HEK293 (cell line): Measurements from ENCODE around the gene TMEM88.

Experiments
- GLI4 ChIP-seq: fragments of 450-650 bp; formaldehyde crosslinking; IDR thresholded peaks from 2 replicates; pipeline ENCODE4 v1.5.1; 2016; ENCODE audit warnings: missing biosample characterization, missing genetic modification characterization
- HOXA7 ChIP-seq: sonication (generic); formaldehyde crosslinking; IDR thresholded peaks from 2 replicates; pipeline ENCODE4 v1.8.1; 2022; ENCODE audit warnings: missing genetic modification reagents, borderline replicate concordance
- KLF8 ChIP-seq: fragments of 450-650 bp; formaldehyde crosslinking; IDR thresholded peaks from 2 replicates; pipeline ENCODE4 v1.5.1; 2016; ENCODE audit warnings: missing biosample characterization, missing genetic modification characterization
- KLF9 ChIP-seq: fragments of 450-650 bp; formaldehyde crosslinking; IDR thresholded peaks from 2 replicates; pipeline ENCODE4 v1.5.1; 2016; ENCODE audit warnings: missing biosample characterization, missing genetic modification characterization, low read depth
- MZF1 ChIP-seq: fragments of 450-650 bp; formaldehyde crosslinking; IDR thresholded peaks from 2 replicates; pipeline ENCODE4 v1.5.1; 2017; ENCODE audit warnings: missing biosample characterization, missing genetic modification characterization, borderline replicate concordance
- SETDB1 ChIP-seq: IDR thresholded peaks from one replicate; pipeline ENCODE4 v1.6.1; 2017; ENCODE audit warnings: mild to moderate bottlenecking, low read length, moderate library complexity, mixed read lengths; ENCODE audit not compliant: insufficient read length
- ZBTB21 ChIP-seq: fragments of 450-650 bp; formaldehyde crosslinking; IDR thresholded peaks from 2 replicates; pipeline ENCODE4 v1.5.1; 2017; ENCODE audit warnings: missing biosample characterization, missing genetic modification characterization
- ZFP41 ChIP-seq: fragments of 450-650 bp; formaldehyde crosslinking; IDR thresholded peaks from 2 replicates; pipeline ENCODE4 v1.5.1; 2016; ENCODE audit warnings: missing biosample characterization, missing genetic modification characterization, borderline replicate concordance
- ZNF138 ChIP-seq: fragments of 450-650 bp; formaldehyde crosslinking; IDR thresholded peaks from 2 replicates; pipeline ENCODE4 v1.5.1; 2016; ENCODE audit warnings: missing biosample characterization, missing genetic modification characterization, borderline replicate concordance
- ZNF214 ChIP-seq: fragments of 450-650 bp; formaldehyde crosslinking; IDR thresholded peaks from 2 replicates; pipeline ENCODE4 v1.5.1; 2017; ENCODE audit warnings: missing biosample characterization, mild to moderate bottlenecking, missing genetic modification characterization, borderline replicate concordance
- ZNF558 ChIP-seq: fragments of 450-650 bp; formaldehyde crosslinking; IDR thresholded peaks from 2 replicates; pipeline ENCODE4 v1.5.1; 2016; ENCODE audit warnings: missing biosample characterization, missing genetic modification characterization
- ZNF626 ChIP-seq: fragments of 450-650 bp; sonication (Bioruptor Pico); formaldehyde crosslinking; IDR thresholded peaks from 2 replicates; pipeline ENCODE4 v1.5.1; 2018; ENCODE audit warnings: missing biosample characterization, missing genetic modification characterization, inconsistent platforms
- ZNF670 ChIP-seq: fragments of 450-650 bp; formaldehyde crosslinking; IDR thresholded peaks from 2 replicates; pipeline ENCODE4 v1.5.1; 2016; ENCODE audit warnings: missing biosample characterization, missing genetic modification characterization, low read depth
- ZNF707 ChIP-seq: fragments of 450-650 bp; formaldehyde crosslinking; IDR thresholded peaks from 2 replicates; pipeline ENCODE4 v1.5.1; 2016; ENCODE audit warnings: missing biosample characterization, missing genetic modification characterization
- ZNF791 ChIP-seq: fragments of 450-650 bp; formaldehyde crosslinking; IDR thresholded peaks from 2 replicates; pipeline ENCODE4 v1.5.1; 2016; ENCODE audit warnings: missing biosample characterization, missing genetic modification characterization
- TF ChIP-seq, protein P1 (sequence below): fragments of 450-650 bp; formaldehyde crosslinking; IDR thresholded peaks from 2 replicates; pipeline ENCODE4 v1.5.1; 2017; ENCODE audit warnings: missing biosample characterization, missing genetic modification characterization
- TF ChIP-seq, protein P2 (sequence below): fragments of 450-650 bp; formaldehyde crosslinking; IDR thresholded peaks from 2 replicates; pipeline ENCODE4 v1.5.1; 2017; ENCODE audit warnings: missing biosample characterization, missing genetic modification characterization
- TF ChIP-seq, protein P3 (sequence below): fragments of 450-650 bp; formaldehyde crosslinking; IDR thresholded peaks from 2 replicates; pipeline ENCODE4 v1.5.1; 2016; ENCODE audit warnings: missing biosample characterization, missing genetic modification characterization
- TF ChIP-seq, protein P4 (sequence below): fragments of 450-650 bp; formaldehyde crosslinking; IDR thresholded peaks from 2 replicates; pipeline ENCODE4 v1.5.0; 2017; ENCODE audit warnings: missing biosample characterization, missing genetic modification characterization, borderline replicate concordance
- TF ChIP-seq, protein P5 (sequence below): fragments of 450-650 bp; formaldehyde crosslinking; IDR thresholded peaks from 2 replicates; pipeline ENCODE4 v1.5.1; 2016; ENCODE audit warnings: missing biosample characterization, missing genetic modification characterization, borderline replicate concordance
- TF ChIP-seq, protein P6 (sequence below): fragments of 450-650 bp; formaldehyde crosslinking; IDR thresholded peaks from 2 replicates; pipeline ENCODE4 v1.5.1; 2016; ENCODE audit warnings: missing biosample characterization, missing genetic modification characterization
- TF ChIP-seq, protein P7 (sequence below): fragments of 450-650 bp; formaldehyde crosslinking; IDR thresholded peaks from 2 replicates; pipeline ENCODE4 v1.5.1; 2016; ENCODE audit warnings: missing biosample characterization, missing genetic modification characterization

TMEM88 gene

DNA sequence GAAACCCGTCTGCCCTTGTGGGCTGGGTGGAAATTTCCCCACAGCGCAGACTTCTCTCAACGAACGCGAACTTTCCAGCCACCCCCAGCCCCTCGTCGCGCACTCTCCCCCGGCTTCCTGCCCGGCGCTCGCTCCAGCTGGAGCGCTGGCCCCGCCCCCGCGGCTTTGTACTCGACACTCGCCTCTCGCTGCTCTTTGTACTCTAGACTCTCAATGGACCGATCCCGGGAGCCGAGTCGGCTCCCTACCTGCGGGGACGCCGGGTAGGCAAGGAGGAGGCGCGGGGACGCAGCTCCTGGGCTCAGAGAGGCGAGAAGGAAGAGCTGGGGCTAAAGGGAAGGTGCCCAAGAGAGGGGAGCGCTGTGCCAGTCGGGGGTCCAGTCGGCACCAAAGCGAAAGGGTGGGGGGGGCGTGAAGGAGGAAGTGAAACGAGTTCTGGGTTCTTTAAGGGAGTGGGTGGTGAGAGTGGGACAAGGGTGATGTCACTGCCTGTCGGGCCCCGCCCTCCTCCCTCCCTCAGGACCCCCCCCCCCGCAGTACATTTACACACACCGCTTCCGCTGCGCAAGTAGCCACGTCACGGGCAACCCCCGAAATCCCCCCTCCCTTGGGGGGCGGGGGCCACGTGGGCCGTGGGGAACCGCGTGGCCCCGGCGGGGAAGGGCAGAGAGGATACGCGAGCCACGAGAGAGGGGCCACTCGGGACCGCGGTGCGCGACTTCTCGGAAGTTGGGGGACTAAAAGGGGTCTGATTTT, 11.2 kb upstream of the TMEM88 start (continued):
- TF ChIP-seq, protein P1, sequence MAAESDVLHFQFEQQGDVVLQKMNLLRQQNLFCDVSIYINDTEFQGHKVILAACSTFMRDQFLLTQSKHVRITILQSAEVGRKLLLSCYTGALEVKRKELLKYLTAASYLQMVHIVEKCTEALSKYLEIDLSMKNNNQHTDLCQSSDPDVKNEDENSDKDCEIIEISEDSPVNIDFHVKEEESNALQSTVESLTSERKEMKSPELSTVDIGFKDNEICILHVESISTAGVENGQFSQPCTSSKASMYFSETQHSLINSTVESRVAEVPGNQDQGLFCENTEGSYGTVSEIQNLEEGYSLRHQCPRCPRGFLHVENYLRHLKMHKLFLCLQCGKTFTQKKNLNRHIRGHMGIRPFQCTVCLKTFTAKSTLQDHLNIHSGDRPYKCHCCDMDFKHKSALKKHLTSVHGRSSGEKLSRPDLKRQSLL (tag by site-specific recombination), result peak; percentile 49; the same call in 1 of the 2 replicates
- no peak for TF ChIP-seq ZNF670 (tag by site-specific recombination)
- TF ChIP-seq, protein P2, sequence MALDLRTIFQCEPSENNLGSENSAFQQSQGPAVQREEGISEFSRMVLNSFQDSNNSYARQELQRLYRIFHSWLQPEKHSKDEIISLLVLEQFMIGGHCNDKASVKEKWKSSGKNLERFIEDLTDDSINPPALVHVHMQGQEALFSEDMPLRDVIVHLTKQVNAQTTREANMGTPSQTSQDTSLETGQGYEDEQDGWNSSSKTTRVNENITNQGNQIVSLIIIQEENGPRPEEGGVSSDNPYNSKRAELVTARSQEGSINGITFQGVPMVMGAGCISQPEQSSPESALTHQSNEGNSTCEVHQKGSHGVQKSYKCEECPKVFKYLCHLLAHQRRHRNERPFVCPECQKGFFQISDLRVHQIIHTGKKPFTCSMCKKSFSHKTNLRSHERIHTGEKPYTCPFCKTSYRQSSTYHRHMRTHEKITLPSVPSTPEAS, result no peak
- TF ChIP-seq ZNF626 (tag by site-specific recombination), result no peak
- TF ChIP-seq HOXA7 (CRISPR knock-in tag), result no peak
- TF ChIP-seq, protein P3, sequence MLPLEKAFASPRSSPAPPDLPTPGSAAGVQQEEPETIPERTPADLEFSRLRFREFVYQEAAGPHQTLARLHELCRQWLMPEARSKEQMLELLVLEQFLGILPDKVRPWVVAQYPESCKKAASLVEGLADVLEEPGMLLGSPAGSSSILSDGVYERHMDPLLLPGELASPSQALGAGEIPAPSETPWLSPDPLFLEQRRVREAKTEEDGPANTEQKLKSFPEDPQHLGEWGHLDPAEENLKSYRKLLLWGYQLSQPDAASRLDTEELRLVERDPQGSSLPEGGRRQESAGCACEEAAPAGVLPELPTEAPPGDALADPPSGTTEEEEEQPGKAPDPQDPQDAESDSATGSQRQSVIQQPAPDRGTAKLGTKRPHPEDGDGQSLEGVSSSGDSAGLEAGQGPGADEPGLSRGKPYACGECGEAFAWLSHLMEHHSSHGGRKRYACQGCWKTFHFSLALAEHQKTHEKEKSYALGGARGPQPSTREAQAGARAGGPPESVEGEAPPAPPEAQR (tag by site-specific recombination), result no peak
- TF ChIP-seq, protein P4, sequence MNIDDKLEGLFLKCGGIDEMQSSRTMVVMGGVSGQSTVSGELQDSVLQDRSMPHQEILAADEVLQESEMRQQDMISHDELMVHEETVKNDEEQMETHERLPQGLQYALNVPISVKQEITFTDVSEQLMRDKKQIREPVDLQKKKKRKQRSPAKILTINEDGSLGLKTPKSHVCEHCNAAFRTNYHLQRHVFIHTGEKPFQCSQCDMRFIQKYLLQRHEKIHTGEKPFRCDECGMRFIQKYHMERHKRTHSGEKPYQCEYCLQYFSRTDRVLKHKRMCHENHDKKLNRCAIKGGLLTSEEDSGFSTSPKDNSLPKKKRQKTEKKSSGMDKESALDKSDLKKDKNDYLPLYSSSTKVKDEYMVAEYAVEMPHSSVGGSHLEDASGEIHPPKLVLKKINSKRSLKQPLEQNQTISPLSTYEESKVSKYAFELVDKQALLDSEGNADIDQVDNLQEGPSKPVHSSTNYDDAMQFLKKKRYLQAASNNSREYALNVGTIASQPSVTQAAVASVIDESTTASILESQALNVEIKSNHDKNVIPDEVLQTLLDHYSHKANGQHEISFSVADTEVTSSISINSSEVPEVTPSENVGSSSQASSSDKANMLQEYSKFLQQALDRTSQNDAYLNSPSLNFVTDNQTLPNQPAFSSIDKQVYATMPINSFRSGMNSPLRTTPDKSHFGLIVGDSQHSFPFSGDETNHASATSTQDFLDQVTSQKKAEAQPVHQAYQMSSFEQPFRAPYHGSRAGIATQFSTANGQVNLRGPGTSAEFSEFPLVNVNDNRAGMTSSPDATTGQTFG (tag by site-specific recombination), result no peak
- TF ChIP-seq KLF8, result peak; percentile 93
- TF ChIP-seq GLI4 (tag by site-specific recombination), result no peak
- TF ChIP-seq ZNF558 (tag by site-specific recombination), result no peak
- TF ChIP-seq KLF9, result peak; percentile 84
- TF ChIP-seq ZNF214 (tag by site-specific recombination), result no peak
- no peak for TF ChIP-seq ZNF707 (tag by site-specific recombination)
- no peak for TF ChIP-seq ZFP41 (tag by site-specific recombination)
- no peak for TF ChIP-seq ZNF791 (tag by site-specific recombination)
- no peak for TF ChIP-seq MZF1 (tag by site-specific recombination)
- TF ChIP-seq, protein P5, sequence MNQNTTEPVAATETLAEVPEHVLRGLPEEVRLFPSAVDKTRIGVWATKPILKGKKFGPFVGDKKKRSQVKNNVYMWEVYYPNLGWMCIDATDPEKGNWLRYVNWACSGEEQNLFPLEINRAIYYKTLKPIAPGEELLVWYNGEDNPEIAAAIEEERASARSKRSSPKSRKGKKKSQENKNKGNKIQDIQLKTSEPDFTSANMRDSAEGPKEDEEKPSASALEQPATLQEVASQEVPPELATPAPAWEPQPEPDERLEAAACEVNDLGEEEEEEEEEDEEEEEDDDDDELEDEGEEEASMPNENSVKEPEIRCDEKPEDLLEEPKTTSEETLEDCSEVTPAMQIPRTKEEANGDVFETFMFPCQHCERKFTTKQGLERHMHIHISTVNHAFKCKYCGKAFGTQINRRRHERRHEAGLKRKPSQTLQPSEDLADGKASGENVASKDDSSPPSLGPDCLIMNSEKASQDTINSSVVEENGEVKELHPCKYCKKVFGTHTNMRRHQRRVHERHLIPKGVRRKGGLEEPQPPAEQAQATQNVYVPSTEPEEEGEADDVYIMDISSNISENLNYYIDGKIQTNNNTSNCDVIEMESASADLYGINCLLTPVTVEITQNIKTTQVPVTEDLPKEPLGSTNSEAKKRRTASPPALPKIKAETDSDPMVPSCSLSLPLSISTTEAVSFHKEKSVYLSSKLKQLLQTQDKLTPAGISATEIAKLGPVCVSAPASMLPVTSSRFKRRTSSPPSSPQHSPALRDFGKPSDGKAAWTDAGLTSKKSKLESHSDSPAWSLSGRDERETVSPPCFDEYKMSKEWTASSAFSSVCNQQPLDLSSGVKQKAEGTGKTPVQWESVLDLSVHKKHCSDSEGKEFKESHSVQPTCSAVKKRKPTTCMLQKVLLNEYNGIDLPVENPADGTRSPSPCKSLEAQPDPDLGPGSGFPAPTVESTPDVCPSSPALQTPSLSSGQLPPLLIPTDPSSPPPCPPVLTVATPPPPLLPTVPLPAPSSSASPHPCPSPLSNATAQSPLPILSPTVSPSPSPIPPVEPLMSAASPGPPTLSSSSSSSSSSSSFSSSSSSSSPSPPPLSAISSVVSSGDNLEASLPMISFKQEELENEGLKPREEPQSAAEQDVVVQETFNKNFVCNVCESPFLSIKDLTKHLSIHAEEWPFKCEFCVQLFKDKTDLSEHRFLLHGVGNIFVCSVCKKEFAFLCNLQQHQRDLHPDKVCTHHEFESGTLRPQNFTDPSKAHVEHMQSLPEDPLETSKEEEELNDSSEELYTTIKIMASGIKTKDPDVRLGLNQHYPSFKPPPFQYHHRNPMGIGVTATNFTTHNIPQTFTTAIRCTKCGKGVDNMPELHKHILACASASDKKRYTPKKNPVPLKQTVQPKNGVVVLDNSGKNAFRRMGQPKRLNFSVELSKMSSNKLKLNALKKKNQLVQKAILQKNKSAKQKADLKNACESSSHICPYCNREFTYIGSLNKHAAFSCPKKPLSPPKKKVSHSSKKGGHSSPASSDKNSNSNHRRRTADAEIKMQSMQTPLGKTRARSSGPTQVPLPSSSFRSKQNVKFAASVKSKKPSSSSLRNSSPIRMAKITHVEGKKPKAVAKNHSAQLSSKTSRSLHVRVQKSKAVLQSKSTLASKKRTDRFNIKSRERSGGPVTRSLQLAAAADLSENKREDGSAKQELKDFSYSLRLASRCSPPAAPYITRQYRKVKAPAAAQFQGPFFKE (tag by site-specific recombination), result no peak
- TF ChIP-seq ZNF138 (tag by site-specific recombination), result no peak
- TF ChIP-seq SETDB1, result no peak
- TF ChIP-seq, protein P6, sequence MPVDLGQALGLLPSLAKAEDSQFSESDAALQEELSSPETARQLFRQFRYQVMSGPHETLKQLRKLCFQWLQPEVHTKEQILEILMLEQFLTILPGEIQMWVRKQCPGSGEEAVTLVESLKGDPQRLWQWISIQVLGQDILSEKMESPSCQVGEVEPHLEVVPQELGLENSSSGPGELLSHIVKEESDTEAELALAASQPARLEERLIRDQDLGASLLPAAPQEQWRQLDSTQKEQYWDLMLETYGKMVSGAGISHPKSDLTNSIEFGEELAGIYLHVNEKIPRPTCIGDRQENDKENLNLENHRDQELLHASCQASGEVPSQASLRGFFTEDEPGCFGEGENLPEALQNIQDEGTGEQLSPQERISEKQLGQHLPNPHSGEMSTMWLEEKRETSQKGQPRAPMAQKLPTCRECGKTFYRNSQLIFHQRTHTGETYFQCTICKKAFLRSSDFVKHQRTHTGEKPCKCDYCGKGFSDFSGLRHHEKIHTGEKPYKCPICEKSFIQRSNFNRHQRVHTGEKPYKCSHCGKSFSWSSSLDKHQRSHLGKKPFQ, result no peak
- TF ChIP-seq, protein P7, sequence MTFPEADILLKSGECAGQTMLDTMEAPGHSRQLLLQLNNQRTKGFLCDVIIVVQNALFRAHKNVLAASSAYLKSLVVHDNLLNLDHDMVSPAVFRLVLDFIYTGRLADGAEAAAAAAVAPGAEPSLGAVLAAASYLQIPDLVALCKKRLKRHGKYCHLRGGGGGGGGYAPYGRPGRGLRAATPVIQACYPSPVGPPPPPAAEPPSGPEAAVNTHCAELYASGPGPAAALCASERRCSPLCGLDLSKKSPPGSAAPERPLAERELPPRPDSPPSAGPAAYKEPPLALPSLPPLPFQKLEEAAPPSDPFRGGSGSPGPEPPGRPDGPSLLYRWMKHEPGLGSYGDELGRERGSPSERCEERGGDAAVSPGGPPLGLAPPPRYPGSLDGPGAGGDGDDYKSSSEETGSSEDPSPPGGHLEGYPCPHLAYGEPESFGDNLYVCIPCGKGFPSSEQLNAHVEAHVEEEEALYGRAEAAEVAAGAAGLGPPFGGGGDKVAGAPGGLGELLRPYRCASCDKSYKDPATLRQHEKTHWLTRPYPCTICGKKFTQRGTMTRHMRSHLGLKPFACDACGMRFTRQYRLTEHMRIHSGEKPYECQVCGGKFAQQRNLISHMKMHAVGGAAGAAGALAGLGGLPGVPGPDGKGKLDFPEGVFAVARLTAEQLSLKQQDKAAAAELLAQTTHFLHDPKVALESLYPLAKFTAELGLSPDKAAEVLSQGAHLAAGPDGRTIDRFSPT, result peak; percentile 69; the same call in 1 of the 2 replicates
- TF ChIP-seq ZBTB21 (tag by site-specific recombination), result peak; percentile 96
